HepG2 (cell line): Measurements from ENCODE around the gene MAP10. TPM values are rescaled to one million over a fixed set of nuclear protein-coding genes. Genes with fewer than 3 reads are reported as not detected.

Source experiments
- ATAC-seq: fragments of 200-7000 bp; cut with Tn5 transposase; 3 replicates; pipeline ENCODE4 v1.9.1; 2020; ENCODE audit warnings: mild to moderate bottlenecking, moderate library complexity
- BruUV-seq: library from RNA; stranded (reverse); fragments of 400-500 nt; replicated peaks from 2 replicates; lab custom pipeline; 2021; lab: Mats Ljungman, UMichigan
- CTCF ChIA-PET: fragments of 300-600 bp; formaldehyde crosslinking; extraction: SDS; loops from one replicate; lab custom pipeline; 2021; ENCODE audit warnings: low total read pairs, inconsistent platforms, low intra/inter-chr PET ratio; lab: Yijun Ruan, JAX
- POLR2A ChIA-PET: fragments of 350-600 bp; sonication (Branson Sonifier 250); formaldehyde crosslinking; loops from one replicate; lab custom pipeline; 2020; ENCODE audit warnings: antibody characterized with exemption, inconsistent platforms; lab: Yijun Ruan, JAX
- DNase-seq: peaks from one replicate; pipeline ENCODE4 v3.0.0-alpha.2; 2015; ENCODE audit warnings: low spot score
- FAIRE-seq: peaks from 3 replicates; lab custom pipeline; 2011; peaks lifted over from hg19 to GRCh38; lab: Jason Lieb, UNC
- H2AFZ ChIP-seq: one replicate; pipeline ENCODE4 v1.6.1; 2011; ENCODE audit warnings: low read length, inconsistent platforms
- H3K27ac ChIP-seq: fragments of 300-600 bp; 3 replicates; pipeline ENCODE4 v1.8.0; 2011; ENCODE audit warnings: mixed run types, mild to moderate bottlenecking, mixed read lengths, low read length, inconsistent platforms; ENCODE audit not compliant: insufficient read depth; ENCODE audit errors: extremely low read length
- H3K27me3 ChIP-seq, 2 experiments: fragments of 200-600 bp in 1 of 2; 2 replicates in 1 of 2; 3 replicates in 1 of 2; pipeline versions ENCODE4 v1.6.0 to v1.8.0; 2011; ENCODE audit warnings: low read length in 2 of 2, mild to moderate bottlenecking in 2 of 2, moderate library complexity in 2 of 2, inconsistent platforms in 1 of 2; ENCODE audit not compliant: insufficient read depth in 2 of 2, control insufficient read depth in 1 of 2
- H3K36me3 ChIP-seq, 2 experiments: fragments of 200-600 bp in 1 of 2; replicated peaks in 1 of 2; 2 replicates in 1 of 2; 3 replicates in 1 of 2; pipeline versions ENCODE4 v1.5.1 to v1.8.0; 2011; ENCODE audit warnings: low read length in 2 of 2, inconsistent platforms in 1 of 2; ENCODE audit not compliant: insufficient read depth in 2 of 2, control insufficient read depth in 1 of 2
- H3K4me1 ChIP-seq: 2 replicates; pipeline ENCODE4 v1.5.1; 2012; ENCODE audit warnings: low read length, inconsistent platforms; ENCODE audit not compliant: insufficient read depth
- H3K4me2 ChIP-seq: 2 replicates; pipeline ENCODE4 v1.6.0; 2011; ENCODE audit warnings: low read depth, low read length, inconsistent platforms
- H3K4me3 ChIP-seq, 3 experiments: fragments of 200-600 bp in 1 of 3; sonication (generic), shearing (Covaris generic) in 1 of 3; replicated peaks in 1 of 3; 2 replicates each; pipeline ENCODE4 v1.5.1; 2011 to 2016; ENCODE audit warnings: low read length in 3 of 3, inconsistent platforms in 2 of 3, low read depth in 2 of 3, mild to moderate bottlenecking in 2 of 3, control low read depth in 1 of 3, mixed read lengths in 1 of 3; ENCODE audit not compliant: insufficient read depth in 1 of 3
- H3K79me2 ChIP-seq: one replicate; pipeline ENCODE4 v1.6.1; 2011; ENCODE audit warnings: low read length, inconsistent platforms; ENCODE audit not compliant: insufficient read depth
- H3K9ac ChIP-seq: 2 replicates; pipeline ENCODE4 v1.6.0; 2011; ENCODE audit warnings: mild to moderate bottlenecking, low read depth, low read length, inconsistent platforms; ENCODE audit not compliant: insufficient read depth
- H3K9me3 ChIP-seq: 2 replicates; pipeline ENCODE4 v1.5.1; 2012; ENCODE audit warnings: mild to moderate bottlenecking, low read length
- H4K20me1 ChIP-seq: 2 replicates; pipeline ENCODE4 v1.6.0; 2011; ENCODE audit warnings: inconsistent platforms, mild to moderate bottlenecking, low read length, moderate library complexity; ENCODE audit not compliant: insufficient read depth
- ATRX ChIP-seq: sonication (generic); formaldehyde crosslinking; IDR thresholded peaks from 2 replicates; pipeline ENCODE4 v1.4.0; 2020; ENCODE audit warnings: missing genetic modification reagents, borderline replicate concordance
- ELF1 ChIP-seq: sonication (generic); formaldehyde crosslinking; IDR thresholded peaks from 2 replicates; pipeline ENCODE4 v1.4.0; 2020; ENCODE audit warnings: missing genetic modification reagents
- FOXJ3 ChIP-seq: sonication (generic); formaldehyde crosslinking; IDR thresholded peaks from 2 replicates; pipeline ENCODE4 v1.4.0; 2020; ENCODE audit warnings: missing genetic modification reagents, mild to moderate bottlenecking, borderline replicate concordance
- GABPA ChIP-seq, 2 experiments: IDR thresholded peaks; 2 replicates each; pipeline ENCODE4 v1.6.1; 2011 to 2016; ENCODE audit warnings: low read depth in 2 of 2, low read length in 1 of 2, missing biosample characterization in 1 of 2, missing genetic modification characterization in 1 of 2
- ISX ChIP-seq: sonication (generic); formaldehyde crosslinking; conservative IDR thresholded peaks from 2 replicates; pipeline ENCODE4 v1.5.0; 2020; ENCODE audit warnings: missing genetic modification reagents
- KLF13 ChIP-seq: sonication (generic); formaldehyde crosslinking; IDR thresholded peaks from 2 replicates; pipeline ENCODE4 v1.4.0; 2020; ENCODE audit warnings: mild to moderate bottlenecking, missing genetic modification reagents
- NCOA5 ChIP-seq: sonication (generic); formaldehyde crosslinking; IDR thresholded peaks from 2 replicates; pipeline ENCODE4 v1.4.0; 2020; ENCODE audit warnings: missing genetic modification reagents
- RXRB ChIP-seq: IDR thresholded peaks from 2 replicates; pipeline ENCODE4 v1.6.1; 2016; ENCODE audit warnings: borderline replicate concordance, missing genetic modification reagents, missing compliant biosample characterization
- SRF ChIP-seq: IDR thresholded peaks from 2 replicates; pipeline ENCODE4 v1.6.1; 2011; ENCODE audit warnings: mild to moderate bottlenecking, low read depth, low read length, moderate library complexity
- YY1 ChIP-seq: IDR thresholded peaks from 2 replicates; pipeline ENCODE4 v1.6.1; 2011; ENCODE audit warnings: low read length, low read depth, moderate library complexity, mild to moderate bottlenecking; ENCODE audit not compliant: insufficient read depth, insufficient replicate concordance
- ZC3H4 ChIP-seq: sonication (generic); formaldehyde crosslinking; IDR thresholded peaks from 2 replicates; pipeline ENCODE4 v1.4.0; 2020; ENCODE audit warnings: missing genetic modification reagents, borderline replicate concordance
- ZFY ChIP-seq: sonication (generic); formaldehyde crosslinking; IDR thresholded peaks from 2 replicates; pipeline ENCODE4 v1.4.0; 2020; ENCODE audit warnings: missing genetic modification reagents
- ZNF530 ChIP-seq: sonication (generic); formaldehyde crosslinking; IDR thresholded peaks from 2 replicates; pipeline ENCODE4 v1.5.0; 2020; ENCODE audit warnings: low read depth, mild to moderate bottlenecking, missing genetic modification reagents
- ZNF550 ChIP-seq: sonication (generic); formaldehyde crosslinking; IDR thresholded peaks from 2 replicates; pipeline ENCODE4 v1.4.0; 2020; ENCODE audit warnings: mild to moderate bottlenecking, missing genetic modification reagents, borderline replicate concordance
- ZNF839 ChIP-seq: sonication (generic); formaldehyde crosslinking; IDR thresholded peaks from 2 replicates; pipeline ENCODE4 v1.4.0; 2020; ENCODE audit warnings: missing genetic modification reagents, mild to moderate bottlenecking, borderline replicate concordance
- WGBS: methylation state at CpG from one replicate; pipeline ENCODE4 v1.1.6; 2017; ENCODE audit warnings: low lambda C conversion rate; 5-methylcytosine and 5-hydroxymethylcytosine counted together
- in situ Hi-C: cut with HindIII; loops from 2 replicates; pipeline ENCODE4 v1.10.0; 2017; ENCODE audit warnings: low pct_unique_long_range_greater_than_20kb; ENCODE audit not compliant: extremely low pct_ligation_motif_present
- intact Hi-C: fragments of 100-400 bp; cut with micrococcal nuclease; formaldehyde crosslinking; loops from one replicate; pipeline ENCODE4 v1.10.0; 2022; ENCODE audit not compliant: unreplicated experiment
- polyA plus RNA-seq, 8 experiments: library from polyadenylated mRNA; depleted of rRNA in 3 of 8; stranded (reverse) in 7 of 8; unstranded in 1 of 8; fragments of >200 nt; fragmentation: Illumina TruSeq in 4 of 8; extraction: Trizol in 4 of 8; gene quantifications; 2 replicates each; pipeline versions ENCODE4 v1.2.1 to v1.2.3, GENCODE V29; 2011 to 2016; ENCODE audit warnings: low read depth in 4 of 8, missing spikeins in 1 of 8, mixed read lengths in 1 of 8; ENCODE audit not compliant: insufficient read depth in 1 of 8
- total RNA-seq, 5 experiments: library from RNA; depleted of rRNA; stranded (reverse); fragments of >200 nt; fragmentation: Illumina TruSeq; extraction: Trizol; gene quantifications; 2 replicates each; pipeline ENCODE4 v1.2.3, GENCODE V29; 2016; ENCODE audit warnings: low read depth in 1 of 5
- TF ChIP-seq, protein P1 (sequence below): IDR thresholded peaks from 2 replicates; pipeline ENCODE4 v1.6.1; 2016; ENCODE audit warnings: mild to moderate bottlenecking
- TF ChIP-seq, protein P2 (sequence below): sonication (generic); formaldehyde crosslinking; IDR thresholded peaks from 2 replicates; pipeline ENCODE4 v1.5.0; 2020; ENCODE audit warnings: mild to moderate bottlenecking, missing genetic modification reagents, borderline replicate concordance
- TF ChIP-seq, protein P3 (sequence below), 2 experiments: sonication (generic) in 1 of 2; formaldehyde crosslinking in 1 of 2; IDR thresholded peaks; 2 replicates each; pipeline versions ENCODE4 v1.4.0 to v1.6.1; 2018 to 2020; ENCODE audit warnings: missing genetic modification reagents in 2 of 2, borderline replicate concordance in 1 of 2, low read depth in 1 of 2, mild to moderate bottlenecking in 1 of 2, missing biosample characterization in 1 of 2

Gene MAP10
- total and polyA plus RNA-seq, 2 of the 13 experiments (the other 11 are each of a cell fraction or from before 2014, with no cell fraction given): not detected

DNA sequence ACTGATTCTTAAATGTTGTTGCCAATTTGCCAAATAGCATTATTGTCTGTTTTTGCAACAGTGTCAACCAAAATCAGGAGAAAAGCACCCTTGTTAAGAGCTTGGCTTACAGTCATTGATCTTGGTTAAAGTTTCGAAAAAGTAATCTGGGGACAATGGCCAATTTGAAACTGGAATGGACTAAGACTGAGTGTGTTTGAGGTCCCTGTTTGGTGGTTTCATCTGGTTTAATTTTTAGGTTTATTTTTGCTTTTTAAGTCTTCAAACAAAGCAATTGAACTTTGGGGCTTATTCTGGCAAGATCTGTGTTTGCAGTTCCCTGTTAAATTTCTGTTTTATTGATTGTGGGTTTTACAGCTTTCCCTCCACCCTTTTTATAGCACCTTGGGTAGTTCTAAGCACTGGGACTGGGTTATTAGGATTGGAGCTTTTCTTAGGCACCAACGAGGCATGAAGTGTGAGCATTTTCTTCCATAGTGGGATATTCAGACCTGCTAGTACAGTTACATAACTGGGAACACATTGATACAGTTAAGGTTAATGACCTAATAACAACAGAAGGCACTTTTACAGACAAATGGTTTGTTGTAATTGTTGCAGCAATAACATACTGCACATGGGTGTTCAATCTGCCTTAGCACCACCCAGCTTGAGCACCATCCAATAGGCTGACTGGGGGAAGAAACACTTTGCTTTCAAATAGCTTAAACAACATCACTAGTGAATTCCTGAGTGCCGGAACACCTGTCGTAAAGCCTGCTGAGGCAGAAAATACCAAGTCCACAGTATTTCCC lies 40.6 kb upstream of the MAP10 start (continued):
- TF ChIP-seq ZNF839 (CRISPR knock-in tag): no peak
- no peak for TF ChIP-seq ELF1 (CRISPR knock-in tag)
- no peak for TF ChIP-seq ZNF550 (CRISPR knock-in tag)
- TF ChIP-seq, protein P1, sequence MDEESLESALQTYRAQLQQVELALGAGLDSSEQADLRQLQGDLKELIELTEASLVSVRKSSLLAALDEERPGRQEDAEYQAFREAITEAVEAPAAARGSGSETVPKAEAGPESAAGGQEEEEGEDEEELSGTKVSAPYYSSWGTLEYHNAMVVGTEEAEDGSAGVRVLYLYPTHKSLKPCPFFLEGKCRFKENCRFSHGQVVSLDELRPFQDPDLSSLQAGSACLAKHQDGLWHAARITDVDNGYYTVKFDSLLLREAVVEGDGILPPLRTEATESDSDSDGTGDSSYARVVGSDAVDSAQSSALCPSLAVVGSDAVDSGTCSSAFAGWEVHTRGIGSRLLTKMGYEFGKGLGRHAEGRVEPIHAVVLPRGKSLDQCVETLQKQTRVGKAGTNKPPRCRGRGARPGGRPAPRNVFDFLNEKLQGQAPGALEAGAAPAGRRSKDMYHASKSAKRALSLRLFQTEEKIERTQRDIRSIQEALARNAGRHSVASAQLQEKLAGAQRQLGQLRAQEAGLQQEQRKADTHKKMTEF: no peak
- TF ChIP-seq, all 625 proteins: peak for 0

DNA sequence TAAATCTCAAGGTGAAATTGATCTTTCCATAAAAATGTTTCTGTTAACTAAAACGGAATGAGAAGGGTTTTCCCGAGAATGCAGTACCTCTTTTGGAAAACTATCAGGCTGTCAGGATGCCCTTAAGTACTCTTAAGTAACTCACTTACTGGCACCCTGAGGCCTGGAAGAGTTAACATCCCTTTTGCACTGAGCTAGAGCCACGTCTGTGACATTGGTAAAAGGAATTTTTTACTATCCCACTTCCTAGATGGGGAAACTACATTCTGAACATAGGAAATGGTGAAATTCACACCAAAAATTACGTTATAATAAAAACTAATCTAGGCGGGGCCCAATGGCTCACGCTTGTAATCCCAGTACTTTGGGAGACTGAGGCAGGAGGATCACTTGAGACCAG lies 39.7 kb upstream of the MAP10 start:
- CTCF ChIA-PET: no interaction called here
- Histone ChIP-seq H3K36me3 (no peaks in the 10 kb centered on the region), H4K20me1 (no peaks in the 10 kb centered on the region), H3K9ac (no peak overlapping the region), H3K27me3 (no peaks in the 10 kb centered on the region), H3K79me2 (no peaks in the 10 kb centered on the region), H3K4me1 (no peaks in the 10 kb centered on the region), H3K27ac (no peak overlapping the region), H3K4me2 (no peak overlapping the region), H2AFZ (no peak overlapping the region), H3K9me3 (peaks cover 11% of the 10 kb centered on the region), H3K4me3 (no peak overlapping the region)
- POLR2A ChIA-PET: no interaction called here
- FAIRE-seq (no peak), ATAC-seq (no peak), DNase-seq (no peak)
- in situ Hi-C loops (no loop called here), intact Hi-C loops (no loop called here)
- 8% methylated on average over 6 of the region's 6 CpGs for WGBS
- BruUV-seq: no TSS peak
- TF ChIP-seq ISX (CRISPR knock-in tag) (no peak), ATRX (CRISPR knock-in tag) (no peak), RXRB (no peak), FOXJ3 (CRISPR knock-in tag) (no peak), ZC3H4 (CRISPR knock-in tag) (no peak), GABPA (IDR thresholded peaks at IDR 0.05; ENCODE audit: low read depth, low read length) (no peak), GABPA (CRISPR knock-in tag; IDR thresholded peaks at IDR 0.05; ENCODE audit: low read depth) (no peak), NCOA5 (no peak), YY1 (no peak), ZNF530 (CRISPR knock-in tag) (no peak), ZFY (CRISPR knock-in tag) (no peak), SRF (no peak), KLF13 (CRISPR knock-in tag) (no peak)
- TF ChIP-seq, protein P2, sequence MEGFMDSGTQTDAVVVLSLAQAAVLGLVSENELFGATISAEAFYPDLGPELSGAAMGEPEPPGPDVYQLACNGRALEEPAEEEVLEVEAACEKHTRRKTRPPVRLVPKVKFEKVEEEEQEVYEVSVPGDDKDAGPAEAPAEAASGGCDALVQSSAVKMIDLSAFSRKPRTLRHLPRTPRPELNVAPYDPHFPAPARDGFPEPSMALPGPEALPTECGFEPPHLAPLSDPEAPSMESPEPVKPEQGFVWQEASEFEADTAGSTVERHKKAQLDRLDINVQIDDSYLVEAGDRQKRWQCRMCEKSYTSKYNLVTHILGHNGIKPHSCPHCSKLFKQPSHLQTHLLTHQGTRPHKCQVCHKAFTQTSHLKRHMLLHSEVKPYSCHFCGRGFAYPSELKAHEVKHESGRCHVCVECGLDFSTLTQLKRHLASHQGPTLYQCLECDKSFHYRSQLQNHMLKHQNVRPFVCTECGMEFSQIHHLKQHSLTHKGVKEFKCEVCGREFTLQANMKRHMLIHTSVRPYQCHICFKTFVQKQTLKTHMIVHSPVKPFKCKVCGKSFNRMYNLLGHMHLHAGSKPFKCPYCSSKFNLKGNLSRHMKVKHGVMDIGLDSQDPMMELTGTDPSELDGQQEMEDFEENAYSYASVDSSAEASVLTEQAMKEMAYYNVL: no peak
- TF ChIP-seq, protein P3, sequence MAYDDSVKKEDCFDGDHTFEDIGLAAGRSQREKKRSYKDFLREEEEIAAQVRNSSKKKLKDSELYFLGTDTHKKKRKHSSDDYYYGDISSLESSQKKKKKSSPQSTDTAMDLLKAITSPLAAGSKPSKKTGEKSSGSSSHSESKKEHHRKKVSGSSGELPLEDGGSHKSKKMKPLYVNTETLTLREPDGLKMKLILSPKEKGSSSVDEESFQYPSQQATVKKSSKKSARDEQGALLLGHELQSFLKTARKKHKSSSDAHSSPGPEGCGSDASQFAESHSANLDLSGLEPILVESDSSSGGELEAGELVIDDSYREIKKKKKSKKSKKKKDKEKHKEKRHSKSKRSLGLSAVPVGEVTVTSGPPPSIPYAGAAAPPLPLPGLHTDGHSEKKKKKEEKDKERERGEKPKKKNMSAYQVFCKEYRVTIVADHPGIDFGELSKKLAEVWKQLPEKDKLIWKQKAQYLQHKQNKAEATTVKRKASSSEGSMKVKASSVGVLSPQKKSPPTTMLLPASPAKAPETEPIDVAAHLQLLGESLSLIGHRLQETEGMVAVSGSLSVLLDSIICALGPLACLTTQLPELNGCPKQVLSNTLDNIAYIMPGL (CRISPR knock-in tag; IDR thresholded peaks at IDR 0.05; ENCODE audit: borderline replicate concordance in 1 of 2, low read depth in 1 of 2): no peak
